Measurements from ENCODE around the gene PLAC8L1. TPM values are rescaled to one million over a fixed set of nuclear protein-coding genes. Genes with fewer than 3 reads are reported as not detected.

The PLAC8L1 gene
- total and polyA plus RNA-seq, 2 of the 8 experiments (the other 6 are each of a cell fraction or from before 2014, with no cell fraction given): 0.42 TPM; not detected in 1

DNA sequence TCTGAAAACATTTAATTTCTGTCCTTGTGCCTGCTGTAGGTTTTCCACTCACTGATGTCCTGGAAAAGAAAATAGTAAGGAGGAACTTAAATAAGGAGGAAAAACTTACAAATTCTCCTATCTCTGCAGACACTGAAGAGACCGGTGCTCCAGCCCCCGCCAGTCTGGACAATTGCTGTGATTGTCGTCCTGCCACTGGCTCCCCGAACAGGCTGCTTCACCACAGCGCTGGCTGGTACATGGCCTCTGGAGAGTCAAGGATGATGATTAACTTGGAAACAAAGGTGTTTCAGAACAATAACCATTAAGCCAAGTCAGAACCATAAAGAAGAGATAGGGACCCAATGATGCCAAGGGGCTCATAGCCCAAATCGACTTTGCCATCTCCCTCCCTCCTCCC lies 7.3 kb downstream of the PLAC8L1 start (continued):
- no peak for TF ChIP-seq TEAD4 (IDR thresholded peaks at IDR 0.05; ENCODE audit: low read depth, low read length)
- no peak for TF ChIP-seq KDM4A (IDR thresholded peaks at IDR 0.05; ENCODE audit: low read depth, low read length, severe bottlenecking)
- TF ChIP-seq, protein P1, sequence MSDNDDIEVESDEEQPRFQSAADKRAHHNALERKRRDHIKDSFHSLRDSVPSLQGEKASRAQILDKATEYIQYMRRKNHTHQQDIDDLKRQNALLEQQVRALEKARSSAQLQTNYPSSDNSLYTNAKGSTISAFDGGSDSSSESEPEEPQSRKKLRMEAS (IDR thresholded peaks at IDR 0.05): no peak
- TF ChIP-seq CBX5 (IDR thresholded peaks at IDR 0.05; ENCODE audit: low read depth, low read length): no peak
- TF ChIP-seq EP300 (IDR thresholded peaks at IDR 0.05; ENCODE audit: borderline replicate concordance in 1 of 2, low read depth in 2 of 2, low read length in 2 of 2): no peak
- no peak for TF ChIP-seq CEBPB (IDR thresholded peaks at IDR 0.05; ENCODE audit: low read depth, low read length)
- no peak for TF ChIP-seq SIX5 (IDR thresholded peaks at IDR 0.05; ENCODE audit: low read depth, low read length)

Data from H1 (cell line).